Nephron (organoid): ENCODE measurements around the gene USH1G.

Source experiments
- H3K27ac Mint-ChIP-seq, 3 experiments: 2 replicates each; pipeline ENCODE4 v1.8.0; 2020; ENCODE audit warnings: mixed read lengths in 3 of 3, mild to moderate bottlenecking in 2 of 3, moderate library complexity in 1 of 3
- H3K27me3 Mint-ChIP-seq: 2 replicates; pipeline ENCODE4 v1.8.0; 2021; ENCODE audit warnings: low read depth, mild to moderate bottlenecking, moderate library complexity, mixed read lengths
- H3K36me3 Mint-ChIP-seq: 2 replicates; pipeline ENCODE4 v1.8.0; 2020; ENCODE audit warnings: low read depth, mixed read lengths
- H3K4me1 Mint-ChIP-seq: 2 replicates; pipeline ENCODE4 v1.8.0; 2020; ENCODE audit warnings: mixed read lengths
- H3K4me3 Mint-ChIP-seq, 3 experiments: 2 replicates each; pipeline ENCODE4 v1.8.0; 2020; ENCODE audit warnings: mild to moderate bottlenecking in 3 of 3, mixed read lengths in 3 of 3, moderate library complexity in 2 of 3
- H3K9me3 Mint-ChIP-seq: 2 replicates; pipeline ENCODE4 v1.8.0; 2020; ENCODE audit warnings: mixed read lengths
- TF ChIP-seq, protein P1 (sequence below), 3 experiments: fragments of 200-600 bp; sonication (generic); IDR thresholded peaks; one replicate each; pipeline ENCODE4 v1.5.0; 2021; ENCODE audit warnings: antibody characterized with exemption in 3 of 3; ENCODE audit not compliant: unreplicated experiment in 3 of 3

Gene USH1G

DNA sequence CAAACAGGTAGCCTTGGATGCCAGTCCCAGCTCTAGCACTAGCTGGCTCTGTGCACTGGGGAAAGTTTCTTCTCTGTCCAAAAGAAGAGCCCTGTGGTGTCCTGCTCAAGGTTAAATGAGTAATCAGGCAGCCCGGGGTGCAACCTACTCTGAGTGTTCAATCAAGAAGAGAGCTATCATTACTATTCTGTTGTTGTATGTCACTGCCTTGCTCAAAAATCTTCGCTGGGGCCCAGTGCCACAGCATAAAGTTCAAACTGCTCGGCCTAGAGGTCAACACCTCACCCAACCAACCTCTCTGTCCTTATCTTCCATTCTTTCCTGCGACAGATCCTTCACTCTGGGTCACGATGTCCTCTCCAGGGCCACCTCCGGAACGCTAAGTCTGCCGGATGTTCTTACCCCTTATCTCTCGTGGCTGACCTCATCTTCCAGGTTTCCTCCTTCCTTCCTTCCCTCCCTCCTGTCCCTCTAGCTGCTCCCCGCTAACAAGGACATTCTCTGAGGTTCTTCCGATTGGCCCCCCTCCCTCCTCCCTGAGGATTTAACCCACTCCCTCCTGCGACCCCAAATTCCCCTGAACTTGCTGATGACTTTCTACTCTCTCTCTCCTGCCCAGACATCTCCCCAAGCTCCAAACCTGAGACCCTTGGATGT is 54.7 kb downstream of the USH1G start:
- peaks cover 21% of the 10 kb centered on the region for H3K4me1 Mint-ChIP-seq
- no peaks in the 10 kb centered on the region for H3K9me3 Mint-ChIP-seq
- no peak overlapping the region for H3K4me3 Mint-ChIP-seq
- H3K27ac Mint-ChIP-seq, result no peak overlapping the region
- TF ChIP-seq, protein P1, sequence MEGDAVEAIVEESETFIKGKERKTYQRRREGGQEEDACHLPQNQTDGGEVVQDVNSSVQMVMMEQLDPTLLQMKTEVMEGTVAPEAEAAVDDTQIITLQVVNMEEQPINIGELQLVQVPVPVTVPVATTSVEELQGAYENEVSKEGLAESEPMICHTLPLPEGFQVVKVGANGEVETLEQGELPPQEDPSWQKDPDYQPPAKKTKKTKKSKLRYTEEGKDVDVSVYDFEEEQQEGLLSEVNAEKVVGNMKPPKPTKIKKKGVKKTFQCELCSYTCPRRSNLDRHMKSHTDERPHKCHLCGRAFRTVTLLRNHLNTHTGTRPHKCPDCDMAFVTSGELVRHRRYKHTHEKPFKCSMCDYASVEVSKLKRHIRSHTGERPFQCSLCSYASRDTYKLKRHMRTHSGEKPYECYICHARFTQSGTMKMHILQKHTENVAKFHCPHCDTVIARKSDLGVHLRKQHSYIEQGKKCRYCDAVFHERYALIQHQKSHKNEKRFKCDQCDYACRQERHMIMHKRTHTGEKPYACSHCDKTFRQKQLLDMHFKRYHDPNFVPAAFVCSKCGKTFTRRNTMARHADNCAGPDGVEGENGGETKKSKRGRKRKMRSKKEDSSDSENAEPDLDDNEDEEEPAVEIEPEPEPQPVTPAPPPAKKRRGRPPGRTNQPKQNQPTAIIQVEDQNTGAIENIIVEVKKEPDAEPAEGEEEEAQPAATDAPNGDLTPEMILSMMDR (IDR thresholded peaks at IDR 0.05; ENCODE audit: unreplicated experiment in 3 of 3), result no peak
- H3K36me3 Mint-ChIP-seq, result no peaks in the 10 kb centered on the region
- peaks cover 8% of the 10 kb centered on the region for H3K27me3 Mint-ChIP-seq

DNA sequence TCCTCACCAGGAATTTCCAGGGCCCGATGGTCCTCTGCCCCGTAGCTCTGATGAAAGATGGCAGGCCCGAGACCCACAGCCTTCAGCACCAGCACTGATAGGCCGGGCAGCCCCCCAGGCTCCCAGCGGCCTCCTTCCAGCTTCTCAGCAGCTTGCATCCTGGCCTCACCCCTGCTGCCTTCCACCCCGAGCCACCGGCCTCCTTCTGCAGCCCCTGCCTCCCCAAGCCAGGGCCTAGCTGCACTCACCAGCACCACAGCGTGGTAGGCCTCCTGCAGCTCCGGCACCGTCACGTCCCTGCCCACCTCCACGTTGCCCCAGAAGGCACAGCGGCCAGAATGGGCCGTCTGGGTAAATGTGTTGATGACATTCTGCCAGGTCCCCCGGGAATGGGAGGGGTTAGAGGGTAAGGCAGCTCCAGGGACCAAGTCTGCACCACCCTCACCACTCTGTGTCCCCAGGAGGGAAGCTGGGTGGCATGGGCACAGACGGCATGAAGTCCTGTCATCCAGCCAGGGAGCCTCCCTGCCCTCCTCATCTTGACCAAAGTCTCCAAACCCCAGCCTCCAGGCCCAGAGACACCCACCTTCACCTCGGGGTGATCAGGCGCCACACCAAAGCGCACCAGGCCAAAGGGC is 56.7 kb downstream of the USH1G start:
- Mint-ChIP-seq H3K27ac (no peak overlapping the region), H3K4me3 (no peak overlapping the region), H3K4me1 (peaks cover 10% of the 10 kb centered on the region), H3K27me3 (peaks cover 26% of the 10 kb centered on the region), H3K9me3 (no peaks in the 10 kb centered on the region), H3K36me3 (no peaks in the 10 kb centered on the region)
- TF ChIP-seq, protein P1 (IDR thresholded peaks at IDR 0.05; ENCODE audit: unreplicated experiment in 3 of 3), result no peak
